Activated naive CD4-positive, alpha-beta T cell treated with anti-CD3 and anti-CD28 coated beads, Interleukin-2, amount 10 ng/mL, durations not matched to agents 7 days and 5 days (primary cell): Measurements from ENCODE around the gene THUMPD1.
"Not testable (repeated sequence)": the region's sequence is repeated elsewhere in the genome, so short reads cannot be mapped to it uniquely, and the experiment has no call there.

Source experiments
- CTCF ChIA-PET: fragments of 350-600 bp; sonication (Branson Sonifier 250); formaldehyde crosslinking; loops from one replicate; lab custom pipeline; 2021; ENCODE audit warnings: antibody characterized with exemption; lab: Charles Lee
- DNase-seq: peaks from one replicate; pipeline ENCODE4 v3.0.0-alpha.2; 2020
- H3K27ac Mint-ChIP-seq: one replicate; pipeline ENCODE4 v1.8.0; 2021; ENCODE audit warnings: mild to moderate bottlenecking, moderate library complexity, mixed read lengths
- H3K27me3 Mint-ChIP-seq: one replicate; pipeline ENCODE4 v1.8.0; 2021; ENCODE audit warnings: mild to moderate bottlenecking, mixed read lengths
- H3K36me3 Mint-ChIP-seq: one replicate; pipeline ENCODE4 v1.8.0; 2021; ENCODE audit warnings: mixed read lengths
- H3K4me1 Mint-ChIP-seq: one replicate; pipeline ENCODE4 v1.8.0; 2021; ENCODE audit warnings: mixed read lengths
- H3K4me3 Mint-ChIP-seq: one replicate; pipeline ENCODE4 v1.8.0; 2021; ENCODE audit warnings: mild to moderate bottlenecking, moderate library complexity, mixed read lengths
- H3K9me3 Mint-ChIP-seq: one replicate; pipeline ENCODE4 v1.8.0; 2021; ENCODE audit warnings: mixed read lengths

THUMPD1 gene

GRCh38 chr16:20704281-20704680 is 37.3 kb downstream of the THUMPD1 start:
- DNase-seq = no peak
- no peak overlapping the region for H3K27ac Mint-ChIP-seq
- CTCF ChIA-PET = no interaction called here
- peaks cover 4% of the 10 kb centered on the region for H3K27me3 Mint-ChIP-seq
- no peaks in the 10 kb centered on the region for H3K9me3 Mint-ChIP-seq
- no peaks in the 10 kb centered on the region for H3K4me1 Mint-ChIP-seq
- no peaks in the 10 kb centered on the region for H3K36me3 Mint-ChIP-seq
- H3K4me3 Mint-ChIP-seq = no peak overlapping the region

DNA sequence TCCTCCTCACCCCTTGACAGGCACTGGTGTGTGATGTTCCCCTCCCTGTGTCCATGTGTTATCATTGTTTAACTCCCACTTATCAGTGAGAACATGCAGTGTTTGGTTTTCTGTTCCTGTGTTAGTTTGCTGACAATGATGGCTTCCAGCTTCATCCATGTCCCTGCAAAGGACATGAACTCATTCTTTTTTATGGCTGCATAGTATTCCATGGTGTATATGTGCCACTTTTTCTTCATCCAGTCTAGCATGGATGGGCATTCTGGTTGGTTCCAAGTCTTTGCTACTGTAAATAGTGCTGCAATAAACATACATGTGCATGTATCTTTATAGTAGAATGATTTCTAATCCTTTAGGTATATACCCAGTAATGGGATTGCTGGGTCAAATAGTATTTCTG is 39.9 kb downstream of the THUMPD1 start:
- H3K4me1 Mint-ChIP-seq, H3K36me3 Mint-ChIP-seq: not testable (repeated sequence)

GRCh38 chr16:20696618-20697017 is 45.0 kb downstream of the THUMPD1 start:
- CTCF ChIA-PET = no interaction called here
- peaks cover 8% of the 10 kb centered on the region for H3K27me3 Mint-ChIP-seq
- no peaks in the 10 kb centered on the region for H3K4me1 Mint-ChIP-seq
- DNase-seq = no peak
- H3K36me3 Mint-ChIP-seq = no peaks in the 10 kb centered on the region
- no peaks in the 10 kb centered on the region for H3K9me3 Mint-ChIP-seq
- H3K27ac Mint-ChIP-seq = no peak overlapping the region
- no peak overlapping the region for H3K4me3 Mint-ChIP-seq

More for the DNA sequence above, 39.9 kb downstream of the THUMPD1 start:
- H3K9me3 Mint-ChIP-seq, H3K4me3 Mint-ChIP-seq, DNase-seq, H3K27ac Mint-ChIP-seq, CTCF ChIA-PET, H3K27me3 Mint-ChIP-seq: not testable (repeated sequence)

- no peaks in the 10 kb centered on the region for H3K4me1 Mint-ChIP-seq
- CTCF ChIA-PET = no interaction called here
- no peak overlapping the region for H3K27ac Mint-ChIP-seq
- no peaks in the 10 kb centered on the region for H3K9me3 Mint-ChIP-seq
- no peaks in the 10 kb centered on the region for H3K36me3 Mint-ChIP-seq
- H3K4me3 Mint-ChIP-seq = no peak overlapping the region
- peaks cover 8% of the 10 kb centered on the region for H3K27me3 Mint-ChIP-seq
- no peak for DNase-seq
These were observed 46.6 kb downstream of the THUMPD1 start for GRCh38 chr16:20695024-20695423.

DNA sequence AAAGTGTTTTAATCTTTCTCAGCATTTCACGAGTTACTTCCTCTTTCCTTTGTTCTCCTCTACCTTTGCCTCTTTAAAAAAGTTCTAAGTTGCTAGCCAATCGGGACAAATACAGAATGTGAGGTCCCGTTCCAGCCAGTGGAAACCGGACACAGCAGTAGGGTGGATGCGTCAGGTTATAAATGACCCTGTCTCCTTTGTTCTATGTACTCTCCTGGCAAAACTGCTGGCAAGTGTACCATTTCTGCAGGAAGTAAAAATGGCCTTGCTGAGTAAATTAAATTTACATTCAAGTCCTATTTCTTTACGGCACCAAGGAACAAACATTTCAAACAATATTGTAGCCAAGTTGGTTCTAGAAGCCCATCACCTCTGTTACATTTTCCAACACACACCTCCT is 47.5 kb downstream of the THUMPD1 start:
- DNase-seq, H3K4me1 Mint-ChIP-seq, H3K4me3 Mint-ChIP-seq, CTCF ChIA-PET, H3K27ac Mint-ChIP-seq, H3K9me3 Mint-ChIP-seq, H3K27me3 Mint-ChIP-seq, H3K36me3 Mint-ChIP-seq: not testable (repeated sequence)

- Mint-ChIP-seq H3K27ac (no peak overlapping the region), H3K9me3 (no peaks in the 10 kb centered on the region)
- CTCF ChIA-PET = no interaction called here
These were observed 52.0 kb downstream of the THUMPD1 start for GRCh38 chr16:20689668-20690067.

GRCh38 chr16:20683812-20684211 is 57.8 kb downstream of the THUMPD1 start:
- DNase-seq = no peak
- no peaks in the 10 kb centered on the region for H3K4me1 Mint-ChIP-seq
- CTCF ChIA-PET = no interaction called here
- H3K36me3 Mint-ChIP-seq = no peaks in the 10 kb centered on the region
- no peak overlapping the region for H3K27ac Mint-ChIP-seq
- no peak overlapping the region for H3K4me3 Mint-ChIP-seq
- no peaks in the 10 kb centered on the region for H3K27me3 Mint-ChIP-seq
- no peaks in the 10 kb centered on the region for H3K9me3 Mint-ChIP-seq

More at GRCh38 chr16:20689668-20690067, 52.0 kb downstream of the THUMPD1 start:
- H3K36me3 Mint-ChIP-seq = no peaks in the 10 kb centered on the region
- DNase-seq = no peak
- H3K4me1 Mint-ChIP-seq = no peaks in the 10 kb centered on the region
- H3K4me3 Mint-ChIP-seq = no peak overlapping the region
- H3K27me3 Mint-ChIP-seq = no peaks in the 10 kb centered on the region
